ENCODE measurements around the gene KCNQ1. TPM values are rescaled to one million over a fixed set of nuclear protein-coding genes. Genes with fewer than 3 reads are reported as not detected.
A peak's percentile ranks its signal among the peaks of the same experiment; 100 is the strongest.

KCNQ1 gene
- total RNA-seq, 1 experiment from 2014 or later = not detected

- H3K9me3 Mint-ChIP-seq (ENCODE audit: unreplicated experiment) = no peaks in the 10 kb centered on the region
- ChIA-PET POLR2A (interaction anchor here (4.8 kb wide), 1 partner anchor 359 kb away, joined by 68 read pairs; no protein-coding TSS in a partner anchor), CTCF (interaction anchor here (0.6 to 11.0 kb wide), 33 partner anchors 15 to 1340 kb away, joined by 3 to 443 read pairs (median 4); partner anchors contain the start of genes CDKN1C, PHLDA2, TSSC4 and ZNF195)
- no TSS peak for BruUV-seq (replicated peaks)
- TF ChIP-seq, protein P1, sequence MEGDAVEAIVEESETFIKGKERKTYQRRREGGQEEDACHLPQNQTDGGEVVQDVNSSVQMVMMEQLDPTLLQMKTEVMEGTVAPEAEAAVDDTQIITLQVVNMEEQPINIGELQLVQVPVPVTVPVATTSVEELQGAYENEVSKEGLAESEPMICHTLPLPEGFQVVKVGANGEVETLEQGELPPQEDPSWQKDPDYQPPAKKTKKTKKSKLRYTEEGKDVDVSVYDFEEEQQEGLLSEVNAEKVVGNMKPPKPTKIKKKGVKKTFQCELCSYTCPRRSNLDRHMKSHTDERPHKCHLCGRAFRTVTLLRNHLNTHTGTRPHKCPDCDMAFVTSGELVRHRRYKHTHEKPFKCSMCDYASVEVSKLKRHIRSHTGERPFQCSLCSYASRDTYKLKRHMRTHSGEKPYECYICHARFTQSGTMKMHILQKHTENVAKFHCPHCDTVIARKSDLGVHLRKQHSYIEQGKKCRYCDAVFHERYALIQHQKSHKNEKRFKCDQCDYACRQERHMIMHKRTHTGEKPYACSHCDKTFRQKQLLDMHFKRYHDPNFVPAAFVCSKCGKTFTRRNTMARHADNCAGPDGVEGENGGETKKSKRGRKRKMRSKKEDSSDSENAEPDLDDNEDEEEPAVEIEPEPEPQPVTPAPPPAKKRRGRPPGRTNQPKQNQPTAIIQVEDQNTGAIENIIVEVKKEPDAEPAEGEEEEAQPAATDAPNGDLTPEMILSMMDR (IDR thresholded peaks at IDR 0.05; ENCODE audit: unreplicated experiment) = no peak
- DNase-seq (ENCODE audit: unreplicated experiment) = no peak
- no peak overlapping the region for H3K27ac Mint-ChIP-seq (ENCODE audit: low read depth, unreplicated experiment)
- H3K36me3 Mint-ChIP-seq (ENCODE audit: insufficient read depth, unreplicated experiment) = no peaks in the 10 kb centered on the region
- intact Hi-C loops (cut with micrococcal nuclease) = loop anchor here (5.0 kb wide), 1 partner anchor 334 kb away; no protein-coding TSS in a partner anchor
- H3K4me3 Mint-ChIP-seq (ENCODE audit: unreplicated experiment) = no peak overlapping the region
- peaks cover 6% of the 10 kb centered on the region for H3K27me3 Mint-ChIP-seq (ENCODE audit: insufficient read depth, unreplicated experiment)
- H3K4me1 Mint-ChIP-seq (ENCODE audit: insufficient read depth, unreplicated experiment) = peaks cover 19% of the 10 kb centered on the region
Measured at GRCh38 chr11:2530855-2531200, 86.0 kb downstream of the KCNQ1 start.

DNA sequence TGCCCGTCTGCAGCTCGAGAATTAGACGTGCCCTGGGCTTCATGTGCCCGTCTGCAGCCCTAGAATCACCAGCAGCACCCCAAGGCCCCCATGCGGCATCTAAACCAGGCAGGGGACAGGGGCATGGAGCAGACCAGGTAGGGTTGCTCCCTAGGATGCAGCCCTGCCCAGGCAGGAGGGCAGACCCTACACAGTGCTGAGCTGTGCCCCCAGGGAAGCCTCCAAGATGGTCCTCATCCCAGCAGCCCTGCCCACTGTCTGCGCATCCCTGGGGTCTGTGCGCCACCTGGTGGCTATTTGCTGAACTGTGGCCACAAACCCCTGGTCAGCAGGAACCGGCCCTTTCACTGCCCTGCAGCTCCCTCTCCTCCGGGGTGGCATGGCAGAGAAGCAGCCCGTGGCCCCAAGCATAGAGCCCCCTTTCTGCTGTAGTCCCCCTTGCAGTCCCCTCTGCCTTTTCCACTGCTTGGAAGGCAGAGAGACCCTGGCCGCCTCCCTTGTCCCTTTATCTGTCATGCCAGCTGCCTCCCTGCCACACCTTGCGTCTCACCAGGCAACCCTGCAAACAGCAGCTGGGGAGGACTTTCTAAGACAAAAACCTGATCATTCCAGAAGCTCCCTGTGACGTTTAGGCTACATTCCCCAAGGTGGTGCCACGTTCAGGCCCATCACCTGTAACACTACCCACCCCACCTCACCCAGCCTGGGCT, 86.6 kb downstream of the KCNQ1 start:
- H3K9me3 Mint-ChIP-seq (ENCODE audit: unreplicated experiment) = no peaks in the 10 kb centered on the region

DNA sequence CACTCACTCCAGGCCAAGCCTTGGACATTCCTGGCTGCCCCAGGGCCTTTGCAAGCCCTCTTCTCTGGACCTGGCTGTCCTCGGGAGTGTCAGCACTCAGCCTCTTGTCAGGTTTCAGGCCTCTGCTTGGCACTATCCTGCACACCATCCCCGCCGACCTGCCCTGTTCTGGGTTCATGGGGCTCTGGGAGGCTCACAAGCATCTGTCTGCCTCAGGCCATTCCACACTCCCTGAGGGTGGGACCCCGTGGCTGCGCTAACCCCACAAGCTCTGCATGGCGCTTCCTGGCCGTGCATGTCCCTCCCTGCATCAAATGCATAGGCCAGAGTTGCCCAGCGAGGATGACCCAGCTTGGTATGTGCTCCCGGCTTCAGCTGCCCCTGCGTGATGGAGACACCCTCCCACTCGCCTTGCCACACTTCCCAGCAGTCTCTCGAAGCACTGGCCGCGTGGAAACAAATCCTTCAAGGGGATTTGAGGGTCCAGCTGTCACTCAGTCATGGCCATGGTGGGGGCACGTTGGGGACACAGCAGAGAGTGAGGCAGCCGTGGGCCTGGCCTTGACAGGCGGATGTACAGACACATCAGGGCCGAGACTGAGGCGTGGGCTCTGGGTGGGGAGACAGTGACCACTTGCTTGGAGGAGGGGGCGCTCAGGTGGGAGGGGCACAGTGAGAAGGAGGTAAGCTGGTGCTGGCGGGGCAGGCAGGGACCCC, 87.3 kb downstream of the KCNQ1 start:
- no peak overlapping the region for H3K4me3 Mint-ChIP-seq (ENCODE audit: unreplicated experiment)
- H3K9me3 Mint-ChIP-seq (ENCODE audit: unreplicated experiment) = no peaks in the 10 kb centered on the region
- no peak overlapping the region for H3K27ac Mint-ChIP-seq (ENCODE audit: low read depth, unreplicated experiment)
- H3K36me3 Mint-ChIP-seq (ENCODE audit: insufficient read depth, unreplicated experiment) = no peaks in the 10 kb centered on the region
- intact Hi-C loops (cut with micrococcal nuclease) = loop anchor here (5.0 kb wide), 1 partner anchor 335 kb away; no protein-coding TSS in a partner anchor
- H3K4me1 Mint-ChIP-seq (ENCODE audit: insufficient read depth, unreplicated experiment) = peaks cover 19% of the 10 kb centered on the region
- ChIA-PET CTCF (interaction anchor here (0.5 to 11.0 kb wide), 52 partner anchors 8 to 591 kb away, joined by 3 to 443 read pairs (median 4); partner anchors contain the start of genes CDKN1C and TSSC4), POLR2A (interaction anchor here (1.0 to 4.8 kb wide), 4 partner anchors 131 to 398 kb away, joined by 4 to 68 read pairs (median 5); partner anchors contain the start of genes PHLDA2 and TSSC4)
- no peak for DNase-seq (ENCODE audit: unreplicated experiment)
- TF ChIP-seq, protein P1 (IDR thresholded peaks at IDR 0.05; ENCODE audit: unreplicated experiment) = no peak
- no TSS peak for BruUV-seq (replicated peaks)
- no peaks in the 10 kb centered on the region for H3K27me3 Mint-ChIP-seq (ENCODE audit: insufficient read depth, unreplicated experiment)

More for the DNA sequence above, 86.6 kb downstream of the KCNQ1 start:
- CTCF ChIA-PET = interaction anchor here (0.5 to 11.0 kb wide), 56 partner anchors 9 to 848 kb away, joined by 3 to 443 read pairs (median 4); partner anchors contain the start of genes CDKN1C, PHLDA2, TSSC4 and ZNF195
- H3K4me1 Mint-ChIP-seq (ENCODE audit: insufficient read depth, unreplicated experiment) = peaks cover 19% of the 10 kb centered on the region
- TF ChIP-seq, protein P1 (IDR thresholded peaks at IDR 0.05; ENCODE audit: unreplicated experiment) = peak; percentile 97
- H3K27me3 Mint-ChIP-seq (ENCODE audit: insufficient read depth, unreplicated experiment) = peaks cover under 1% of the 10 kb centered on the region
- BruUV-seq (replicated peaks) = no TSS peak
- no peaks in the 10 kb centered on the region for H3K36me3 Mint-ChIP-seq (ENCODE audit: insufficient read depth, unreplicated experiment)
- intact Hi-C loops (cut with micrococcal nuclease) = loop anchor here (5.0 kb wide), 1 partner anchor 334 kb away; no protein-coding TSS in a partner anchor
- H3K27ac Mint-ChIP-seq (ENCODE audit: low read depth, unreplicated experiment) = no peak overlapping the region
- POLR2A ChIA-PET = interaction anchor here (1.1 to 4.8 kb wide), 3 partner anchors 131 to 399 kb away, joined by 4 to 68 read pairs (median 6); partner anchors contain the start of genes PHLDA2 and TSSC4
- H3K4me3 Mint-ChIP-seq (ENCODE audit: unreplicated experiment) = no peak overlapping the region
- DNase-seq (ENCODE audit: unreplicated experiment) = peak; percentile 51

Data from MCF 10A (cell line).